Neuronal stem cell (in vitro differentiated cells): ENCODE data around the gene RSU1.

Source experiments
- DNase-seq: peaks from one replicate; pipeline ENCODE4 v3.0.0-alpha.2; 2013; ENCODE audit warnings: low spot score
- H2AFZ ChIP-seq: one replicate; pipeline ENCODE4 v1.6.1; 2013; ENCODE audit warnings: mild to moderate bottlenecking, low read length, inconsistent platforms
- H2AK5ac ChIP-seq: 2 replicates; pipeline ENCODE4 v1.6.1; 2013; ENCODE audit warnings: low read depth, mild to moderate bottlenecking, inconsistent platforms, low read length, moderate library complexity, mixed read lengths
- H2BK120ac ChIP-seq: 2 replicates; pipeline ENCODE4 v1.6.1; 2013; ENCODE audit warnings: low read depth, mild to moderate bottlenecking, inconsistent platforms, low read length, moderate library complexity, mixed read lengths
- H2BK12ac ChIP-seq: one replicate; pipeline ENCODE4 v1.6.1; 2013; ENCODE audit warnings: low read length, inconsistent platforms
- H2BK15ac ChIP-seq: 2 replicates; pipeline ENCODE4 v1.6.1; 2013; ENCODE audit warnings: mild to moderate bottlenecking, low read length, inconsistent platforms, mixed read lengths
- H2BK5ac ChIP-seq: one replicate; pipeline ENCODE4 v1.6.1; 2013; ENCODE audit warnings: inconsistent platforms, mild to moderate bottlenecking, low read length, moderate library complexity
- H3K14ac ChIP-seq: one replicate; pipeline ENCODE4 v1.6.1; 2013; ENCODE audit warnings: low read length, inconsistent platforms
- H3K18ac ChIP-seq: 2 replicates; pipeline ENCODE4 v1.6.1; 2013; ENCODE audit warnings: low read length, inconsistent platforms
- H3K23ac ChIP-seq: 2 replicates; pipeline ENCODE4 v1.6.1; 2013; ENCODE audit warnings: low read depth, mild to moderate bottlenecking, mixed read lengths, low read length, inconsistent platforms; ENCODE audit not compliant: poor library complexity
- H3K27ac ChIP-seq: replicated peaks from 3 replicates; pipeline ENCODE4 v1.5.1; 2013; ENCODE audit warnings: low read length, inconsistent platforms
- H3K27me3 ChIP-seq, 3 experiments: 2 replicates each; pipeline ENCODE4 v1.6.1; 2013; ENCODE audit warnings: low read length in 3 of 3, mild to moderate bottlenecking in 2 of 3, inconsistent platforms in 1 of 3, low read depth in 1 of 3, mixed read lengths in 1 of 3, moderate library complexity in 1 of 3; ENCODE audit not compliant: control insufficient read depth in 3 of 3, insufficient read depth in 3 of 3
- H3K36me3 ChIP-seq, 2 donors: replicated peaks in 1 of 2; 2 replicates each; pipeline ENCODE4 v1.6.1; 2013; ENCODE audit warnings: low read length in 2 of 2; ENCODE audit not compliant: control insufficient read depth in 2 of 2, insufficient read depth in 2 of 2
- H3K4ac ChIP-seq: 2 replicates; pipeline ENCODE4 v1.6.1; 2013; ENCODE audit warnings: inconsistent platforms, mild to moderate bottlenecking, low read length, moderate library complexity
- H3K4me1 ChIP-seq, 2 donors: 1 replicate in 1 of 2; 2 replicates in 1 of 2; pipeline ENCODE4 v1.6.1; 2013; ENCODE audit warnings: low read length in 2 of 2, low read depth in 1 of 2; ENCODE audit not compliant: control insufficient read depth in 2 of 2, insufficient read depth in 1 of 2
- H3K4me2 ChIP-seq: one replicate; pipeline ENCODE4 v1.6.1; 2013; ENCODE audit warnings: mild to moderate bottlenecking, low read length, inconsistent platforms; ENCODE audit not compliant: insufficient read depth, poor library complexity, severe bottlenecking
- H3K4me3 ChIP-seq, 2 donors: 2 replicates each; pipeline ENCODE4 v1.5.1; 2013; ENCODE audit warnings: low read length in 2 of 2, mild to moderate bottlenecking in 2 of 2, inconsistent platforms in 1 of 2, moderate library complexity in 1 of 2
- H3K79me1 ChIP-seq: one replicate; pipeline ENCODE4 v1.6.1; 2013; ENCODE audit warnings: low read depth, mild to moderate bottlenecking, inconsistent platforms, low read length, moderate library complexity
- H3K9ac ChIP-seq: one replicate; pipeline ENCODE4 v1.6.1; 2013; ENCODE audit warnings: mild to moderate bottlenecking, low read depth, low read length, inconsistent platforms; ENCODE audit not compliant: poor library complexity
- H3K9me3 ChIP-seq, 2 donors: replicated peaks in 1 of 2; 2 replicates each; pipeline versions ENCODE3 to v1.6.1; 2013; ENCODE audit warnings: low read length in 2 of 2, mild to moderate bottlenecking in 2 of 2, inconsistent platforms in 1 of 2, low read depth in 1 of 2, mixed read lengths in 1 of 2, moderate library complexity in 1 of 2; ENCODE audit not compliant: control insufficient read depth in 2 of 2, insufficient read depth in 1 of 2
- H4K8ac ChIP-seq: one replicate; pipeline ENCODE4 v1.6.1; 2013; ENCODE audit warnings: low read depth, mild to moderate bottlenecking, inconsistent platforms, low read length, moderate library complexity
- H4K91ac ChIP-seq: one replicate; pipeline ENCODE4 v1.6.1; 2013; ENCODE audit warnings: low read length, low read depth, mild to moderate bottlenecking, inconsistent platforms; ENCODE audit not compliant: poor library complexity
- WGBS, 2 donors: extraction: QIAGEN DNeasy Blood & Tissue Kit; methylation state at CpG; one replicate each; pipeline ENCODE4 v1.1.7; 2013; ENCODE audit warnings: missing lambda C conversion rate in 2 of 2, mixed read lengths in 1 of 2; ENCODE audit not compliant: insufficient read length in 2 of 2, insufficient replicate concordance in 1 of 2; ENCODE audit errors: extremely low coverage in 2 of 2; 5-methylcytosine and 5-hydroxymethylcytosine counted together

The RSU1 gene

GRCh38 chr10:16822726-16823360, 5.6 kb upstream of the RSU1 start:
- H4K8ac ChIP-seq: no peak overlapping the region
- H3K27me3 ChIP-seq: peaks cover 0 to 10% (median 0%) of the 10 kb centered on the region in 3 experiments
- H3K4ac ChIP-seq: no peak overlapping the region
- no peak overlapping the region for H3K18ac ChIP-seq
- no peaks in the 10 kb centered on the region for H3K36me3 ChIP-seq
- H2BK15ac ChIP-seq: no peak overlapping the region
- no peak overlapping the region for H2AFZ ChIP-seq
- H4K91ac ChIP-seq: no peak overlapping the region
- no peak overlapping the region for H3K9ac ChIP-seq
- H3K14ac ChIP-seq: no peak overlapping the region
- no peak overlapping the region for H2BK120ac ChIP-seq
- H3K4me2 ChIP-seq: no peak overlapping the region
- WGBS, 2 donors: no CpG with 5 or more reads among the region's 4 CpGs
- H3K79me1 ChIP-seq: no peaks in the 10 kb centered on the region
- peaks cover 0 to 2% of the 10 kb centered on the region in 2 donors for H3K4me1 ChIP-seq
- no peak for DNase-seq
- H2BK5ac ChIP-seq: no peak overlapping the region
- no peak overlapping the region for H3K23ac ChIP-seq
- H3K9me3 ChIP-seq: peaks cover 5 to 14% of the 10 kb centered on the region in 2 donors
- H3K27ac ChIP-seq: no peak overlapping the region
- no peak overlapping the region for H2AK5ac ChIP-seq
- H2BK12ac ChIP-seq: no peak overlapping the region
- H3K4me3 ChIP-seq: no peak overlapping the region

- Histone ChIP-seq H2BK15ac (no peak overlapping the region), H2AFZ (no peak overlapping the region), H2BK120ac (no peak overlapping the region), H3K36me3 (no peaks in the 10 kb centered on the region), H2AK5ac (no peak overlapping the region), H3K4me1 (peaks cover 0 to 2% of the 10 kb centered on the region in 2 donors), H4K8ac (no peak overlapping the region), H3K27ac (no peak overlapping the region), H3K79me1 (no peaks in the 10 kb centered on the region), H2BK5ac (no peak overlapping the region), H3K27me3 (peaks cover 0 to 10% (median 0%) of the 10 kb centered on the region in 3 experiments), H3K18ac (no peak overlapping the region), H4K91ac (no peak overlapping the region), H3K4me3 (no peak overlapping the region), H3K14ac (no peak overlapping the region), H2BK12ac (no peak overlapping the region), H3K4ac (no peak overlapping the region), H3K9ac (no peak overlapping the region), H3K23ac (no peak overlapping the region), H3K9me3 (peaks cover 5 to 14% of the 10 kb centered on the region in 2 donors), H3K4me2 (no peak overlapping the region)
- DNase-seq: no peak
- no CpG with 5 or more reads among the region's 2 CpGs for WGBS, 2 donors
Measured at GRCh38 chr10:16822027-16822426, 4.8 kb upstream of the RSU1 start.

GRCh38 chr10:16820421-16820820, 3.2 kb upstream of the RSU1 start:
- Histone ChIP-seq H3K79me1 (no peaks in the 10 kb centered on the region), H3K18ac (no peak overlapping the region), H2BK15ac (no peak overlapping the region), H3K27me3 (peaks cover 0 to 10% (median 0%) of the 10 kb centered on the region in 3 experiments), H3K9me3 (peaks cover 5 to 14% of the 10 kb centered on the region in 2 donors), H3K36me3 (no peaks in the 10 kb centered on the region), H2BK5ac (no peak overlapping the region), H3K27ac (no peak overlapping the region), H4K91ac (no peak overlapping the region), H3K23ac (no peak overlapping the region), H3K4me1 (peaks cover 3 to 5% of the 10 kb centered on the region in 2 donors), H2BK12ac (no peak overlapping the region), H3K14ac (no peak overlapping the region), H3K4me3 (no peak overlapping the region), H3K9ac (no peak overlapping the region), H2AK5ac (no peak overlapping the region), H3K4me2 (no peak overlapping the region), H4K8ac (no peak overlapping the region), H2BK120ac (no peak overlapping the region), H3K4ac (no peak overlapping the region), H2AFZ (no peak overlapping the region)
- no peak for DNase-seq
- WGBS, 2 donors: no CpG with 5 or more reads among the region's 5 CpGs

GRCh38 chr10:16820018-16820417, 2.8 kb upstream of the RSU1 start:
- Histone ChIP-seq H3K9me3 (peaks cover 5 to 14% of the 10 kb centered on the region in 2 donors), H2AFZ (no peak overlapping the region), H3K27me3 (peaks cover 0 to 10% (median 0%) of the 10 kb centered on the region in 3 experiments), H3K18ac (no peak overlapping the region), H3K36me3 (no peaks in the 10 kb centered on the region), H3K4ac (no peak overlapping the region), H3K4me1 (peaks cover 3 to 5% of the 10 kb centered on the region in 2 donors), H2BK15ac (no peak overlapping the region), H3K14ac (no peak overlapping the region), H2BK12ac (no peak overlapping the region), H3K4me3 (no peak overlapping the region), H3K27ac (no peak overlapping the region), H2AK5ac (no peak overlapping the region), H4K91ac (no peak overlapping the region), H2BK5ac (no peak overlapping the region), H3K79me1 (no peaks in the 10 kb centered on the region), H3K4me2 (no peak overlapping the region), H3K23ac (no peak overlapping the region), H3K9ac (no peak overlapping the region), H2BK120ac (no peak overlapping the region), H4K8ac (no peak overlapping the region)
- DNase-seq: no peak
- no CpG with 5 or more reads among the region's 1 CpG for WGBS, 2 donors
